Prostate gland (tissue), 1 donor: Measurements from ENCODE around the gene ZNRD2.

ENCODE experiments used
- POLR2A ChIP-seq: fragments of 450-650 bp; IDR thresholded peaks from one replicate; pipeline ENCODE4 v1.6.1; 2016; ENCODE audit warnings: antibody characterized with exemption, mild to moderate bottlenecking
- POLR2AphosphoS5 ChIP-seq: sonication (generic); formaldehyde crosslinking; IDR thresholded peaks from one replicate; pipeline ENCODE4 v1.6.1; 2017; ENCODE audit warnings: antibody characterized with exemption

GRCh38 chr11:65609229-65609628, 39.0 kb downstream of the ZNRD2 start:
- TF ChIP-seq POLR2AphosphoS5: no peak
- TF ChIP-seq POLR2A: no peak
